Raji (cell line): ENCODE results near the gene VTI1A.

Experiments used
- POLR2A ChIP-seq: IDR thresholded peaks from 2 replicates; pipeline ENCODE4 v1.6.1; 2011; ENCODE audit warnings: low read depth, low read length, control low read depth; ENCODE audit not compliant: insufficient read depth

The VTI1A gene

GRCh38 chr10:112823604-112824003 lies 376.6 kb downstream of the VTI1A start:
- no peak for TF ChIP-seq POLR2A

GRCh38 chr10:112826018-112826697 lies 379.1 kb downstream of the VTI1A start:
- TF ChIP-seq POLR2A, result no peak

GRCh38 chr10:112827086-112827485 lies 380.1 kb downstream of the VTI1A start:
- TF ChIP-seq POLR2A, result no peak

GRCh38 chr10:112827951-112828350 lies 380.9 kb downstream of the VTI1A start:
- TF ChIP-seq POLR2A, result no peak

GRCh38 chr10:112831859-112832258 lies 384.8 kb downstream of the VTI1A start:
- no peak for TF ChIP-seq POLR2A

- TF ChIP-seq POLR2A, result no peak
Measured at GRCh38 chr10:112832361-112832878, 385.4 kb downstream of the VTI1A start.

- no peak for TF ChIP-seq POLR2A
Measured at GRCh38 chr10:112832959-112833358, 385.9 kb downstream of the VTI1A start.

GRCh38 chr10:112834751-112835181 lies 387.8 kb downstream of the VTI1A start:
- TF ChIP-seq POLR2A, result no peak

- no peak for TF ChIP-seq POLR2A
Measured at GRCh38 chr10:112835217-112835715, 388.3 kb downstream of the VTI1A start.

- no peak for TF ChIP-seq POLR2A
Measured at GRCh38 chr10:112835944-112836451, 389.0 kb downstream of the VTI1A start.

- TF ChIP-seq POLR2A, result no peak
Measured at GRCh38 chr10:112838784-112839481, 391.9 kb downstream of the VTI1A start.

GRCh38 chr10:112839928-112840654 lies 393.1 kb downstream of the VTI1A start:
- no peak for TF ChIP-seq POLR2A

GRCh38 chr10:112841549-112841948 lies 394.5 kb downstream of the VTI1A start:
- no peak for TF ChIP-seq POLR2A

GRCh38 chr10:112842832-112843360 lies 395.9 kb downstream of the VTI1A start:
- TF ChIP-seq POLR2A, result no peak

GRCh38 chr10:112843623-112844022 lies 396.6 kb downstream of the VTI1A start:
- no peak for TF ChIP-seq POLR2A

GRCh38 chr10:112844681-112845544 lies 397.9 kb downstream of the VTI1A start:
- TF ChIP-seq POLR2A, result no peak
